Measurements from ENCODE around the gene SMIM7. TPM values are rescaled to one million over a fixed set of nuclear protein-coding genes. Genes with fewer than 3 reads are reported as not detected.
"Not testable (repeated sequence)": the region's sequence is repeated elsewhere in the genome, so short reads cannot be mapped to it uniquely, and the experiment has no call there.

SMIM7 gene
- total RNA-seq, 3 donors from 2014 or later, result 61.2 to 88.8 (median 70.1) TPM

- no peaks in the 10 kb centered on the region for H3K4me1 ChIP-seq (ENCODE audit: low read depth)
- intact Hi-C loops (cut with DNase I, micrococcal nuclease), result no loop called here
- H3K36me3 ChIP-seq (ENCODE audit: low read depth), result no peaks in the 10 kb centered on the region
- H3K4me3 ChIP-seq, result no peak overlapping the region
- no peaks in the 10 kb centered on the region for H3K9me3 ChIP-seq
- DNase-seq (no peak), ATAC-seq (no peak)
- TF ChIP-seq CTCF (IDR thresholded peaks at IDR 0.05), result no peak
Measured at GRCh38 chr19:16673231-16673630, 13.3 kb upstream of the SMIM7 start.

GRCh38 chr19:16671652-16672274 is 11.8 kb upstream of the SMIM7 start:
- H3K4me3 ChIP-seq, result no peak overlapping the region
- ATAC-seq (peak; percentile 84), DNase-seq (peak; percentile 60 to 66 (median 62))
- TF ChIP-seq CTCF (IDR thresholded peaks at IDR 0.05), result no peak
- no peaks in the 10 kb centered on the region for H3K9me3 ChIP-seq
- intact Hi-C loops (cut with DNase I, micrococcal nuclease), result no loop called here
- H3K36me3 ChIP-seq (ENCODE audit: low read depth), result no peaks in the 10 kb centered on the region
- no peaks in the 10 kb centered on the region for H3K4me1 ChIP-seq (ENCODE audit: low read depth)

GRCh38 chr19:16670291-16670690 is 10.3 kb upstream of the SMIM7 start:
- ATAC-seq, result no peak
- H3K36me3 ChIP-seq (ENCODE audit: low read depth), result no peaks in the 10 kb centered on the region
- intact Hi-C loops (cut with DNase I, micrococcal nuclease), result no loop called here
- no peaks in the 10 kb centered on the region for H3K4me1 ChIP-seq (ENCODE audit: low read depth)
- no peak overlapping the region for H3K4me3 ChIP-seq
- no peaks in the 10 kb centered on the region for H3K9me3 ChIP-seq
- TF ChIP-seq CTCF (IDR thresholded peaks at IDR 0.05), result no peak
- DNase-seq, result no peak

GRCh38 chr19:16668702-16669101 is 8.8 kb upstream of the SMIM7 start:
- H3K4me3 ChIP-seq; intact Hi-C loops (cut with DNase I, micrococcal nuclease); H3K9me3 ChIP-seq; DNase-seq; H3K4me1 ChIP-seq (ENCODE audit: low read depth); H3K36me3 ChIP-seq (ENCODE audit: low read depth); ATAC-seq: not testable (repeated sequence)

- ATAC-seq, result no peak
- no peaks in the 10 kb centered on the region for H3K4me1 ChIP-seq (ENCODE audit: low read depth)
- intact Hi-C loops (cut with DNase I, micrococcal nuclease), result no loop called here
- no peaks in the 10 kb centered on the region for H3K36me3 ChIP-seq (ENCODE audit: low read depth)
- no peak overlapping the region for H3K4me3 ChIP-seq
- no peak for TF ChIP-seq CTCF (IDR thresholded peaks at IDR 0.05)
- DNase-seq, result no peak
- H3K9me3 ChIP-seq, result no peaks in the 10 kb centered on the region
Measured at GRCh38 chr19:16668176-16668575, 8.2 kb upstream of the SMIM7 start.

GRCh38 chr19:16661480-16662034 is 1.6 kb upstream of the SMIM7 start:
- Histone ChIP-seq H3K36me3 (ENCODE audit: low read depth) (no peaks in the 10 kb centered on the region), H3K4me1 (ENCODE audit: low read depth) (peaks cover 12% of the 10 kb centered on the region), H3K4me3 (peak overlapping the region; percentile 42), H3K9me3 (no peaks in the 10 kb centered on the region)
- ATAC-seq, result no peak
- intact Hi-C loops (cut with DNase I, micrococcal nuclease), result no loop called here
- no peak for TF ChIP-seq CTCF (IDR thresholded peaks at IDR 0.05)
- peak; percentile 37 to 73 (median 61) for DNase-seq
